B cell (primary cell): ENCODE measurements around the gene ZCCHC7. TPM values are rescaled to one million over a fixed set of nuclear protein-coding genes. Genes with fewer than 3 reads are reported as not detected.

Source experiments
- ATAC-seq: fragments of 200-7000 bp; cut with Tn5 transposase; one replicate; pipeline ENCODE4 v1.10.0; 2021; ENCODE audit warnings: low read depth, mild to moderate bottlenecking, moderate number of reproducible peaks, moderate library complexity
- CTCF ChIA-PET: fragments of 350-600 bp; sonication (Branson Sonifier 250); formaldehyde crosslinking; loops from one replicate; lab custom pipeline; 2021; ENCODE audit warnings: antibody characterized with exemption, inconsistent platforms; lab: Charles Lee
- POLR2A ChIA-PET: fragments of 350-600 bp; sonication (Branson Sonifier 250); formaldehyde crosslinking; loops from one replicate; lab custom pipeline; 2021; ENCODE audit warnings: antibody characterized with exemption; lab: Charles Lee
- DNase-seq: peaks from one replicate; pipeline ENCODE4 v3.0.0; 2013
- H2AFZ ChIP-seq: 2 replicates; pipeline ENCODE4 v1.6.1; 2012; ENCODE audit warnings: mild to moderate bottlenecking, low read depth, low read length; ENCODE audit not compliant: insufficient read depth, poor library complexity, severe bottlenecking
- H3K27ac ChIP-seq, 2 donors: 1 replicate in 1 of 2; 2 replicates in 1 of 2; pipeline ENCODE4 v1.5.1; 2012 to 2013; ENCODE audit warnings: low read length in 2 of 2, mild to moderate bottlenecking in 2 of 2, moderate library complexity in 1 of 2
- H3K27me3 ChIP-seq, 4 experiments: fragments of 200-600 bp in 1 of 4; sonication (generic) in 1 of 4; replicated peaks in 1 of 4; 1 replicate in 2 of 4; 2 replicates in 2 of 4; pipeline versions ENCODE4 v1.6.1 to v1.7.0; 2013 to 2016; ENCODE audit warnings: low read length in 3 of 4, mild to moderate bottlenecking in 2 of 4, mixed read lengths in 1 of 4, moderate library complexity in 1 of 4; ENCODE audit not compliant: insufficient read depth in 4 of 4, control insufficient read depth in 3 of 4; ENCODE audit errors: control extremely low read depth in 1 of 4
- H3K36me3 ChIP-seq, 2 experiments: replicated peaks in 1 of 2; 1 replicate in 1 of 2; 2 replicates in 1 of 2; pipeline versions ENCODE4 v1.6.1 to v1.7.1; 2013; ENCODE audit warnings: low read length in 1 of 2; ENCODE audit not compliant: insufficient read depth in 2 of 2, control insufficient read depth in 1 of 2; ENCODE audit errors: control extremely low read depth in 1 of 2, extremely low read depth in 1 of 2
- H3K4me1 ChIP-seq, 2 donors: fragments of 200-600 bp in 1 of 2; sonication (generic) in 1 of 2; 1 replicate in 1 of 2; 2 replicates in 1 of 2; pipeline versions ENCODE4 v1.5.1 to v1.6.1; 2013 to 2017; ENCODE audit warnings: low read length in 2 of 2; ENCODE audit not compliant: control insufficient read depth in 2 of 2, insufficient read depth in 2 of 2
- H3K4me2 ChIP-seq: replicated peaks from 2 replicates; pipeline ENCODE3; 2012; ENCODE audit warnings: mild to moderate bottlenecking, low read depth, low read length; ENCODE audit not compliant: poor library complexity, severe bottlenecking
- H3K4me3 ChIP-seq, 5 experiments: fragments of 200-600 bp in 1 of 5; sonication (generic) in 1 of 5; 1 replicate in 3 of 5; 2 replicates in 2 of 5; pipeline versions ENCODE4 v1.5.1 to v1.7.0; 2011 to 2016; ENCODE audit warnings: low read length in 4 of 5, mild to moderate bottlenecking in 4 of 5, low read depth in 2 of 5, control low read depth in 1 of 5, moderate library complexity in 1 of 5; ENCODE audit not compliant: insufficient read depth in 1 of 5; ENCODE audit errors: control extremely low read depth in 1 of 5, extremely low read depth in 1 of 5
- H3K79me2 ChIP-seq: fragments of 200-600 bp; sonication (generic); one replicate; pipeline ENCODE4 v1.6.0; 2016; ENCODE audit warnings: low read length; ENCODE audit not compliant: control insufficient read depth, insufficient read depth
- H3K9ac ChIP-seq: fragments of 200-600 bp; sonication (generic); 2 replicates; pipeline ENCODE4 v1.6.1; 2017; ENCODE audit warnings: mild to moderate bottlenecking, low read length, moderate library complexity
- H3K9me3 ChIP-seq, 3 donors: one replicate each; pipeline versions ENCODE4 v1.6.1 to v1.7.1; 2013; ENCODE audit warnings: low read length in 2 of 3; ENCODE audit not compliant: control insufficient read depth in 2 of 3, insufficient read depth in 1 of 3; ENCODE audit errors: control extremely low read depth in 1 of 3
- H4K20me1 ChIP-seq: 2 replicates; pipeline ENCODE4 v1.6.0; 2012; ENCODE audit warnings: mild to moderate bottlenecking, low read length; ENCODE audit not compliant: insufficient read depth, control insufficient read depth, poor library complexity, severe bottlenecking
- H3K27ac Mint-ChIP-seq: one replicate; pipeline ENCODE4 v1.8.0; 2021; ENCODE audit warnings: mixed read lengths
- H3K27me3 Mint-ChIP-seq: one replicate; pipeline ENCODE4 v1.8.0; 2021; ENCODE audit warnings: mixed read lengths
- H3K4me1 Mint-ChIP-seq: one replicate; pipeline ENCODE4 v1.8.0; 2021; ENCODE audit warnings: mixed read lengths
- H3K4me3 Mint-ChIP-seq: one replicate; pipeline ENCODE4 v1.8.0; 2021; ENCODE audit warnings: mixed read lengths
- H3K9me3 Mint-ChIP-seq: one replicate; pipeline ENCODE4 v1.8.0; 2022; ENCODE audit warnings: mixed read lengths; ENCODE audit not compliant: insufficient read depth
- EZH2 ChIP-seq: IDR thresholded peaks from 2 replicates; pipeline ENCODE4 v1.6.1; 2012; ENCODE audit warnings: borderline replicate concordance, low read depth, mild to moderate bottlenecking, moderate library complexity, low read length; ENCODE audit not compliant: insufficient read depth, poor library complexity, severe bottlenecking
- WGBS: methylation state at CpG from one replicate; pipeline ENCODE4 v1.1.5; 2013; ENCODE audit warnings: missing lambda C conversion rate; ENCODE audit not compliant: insufficient coverage; 5-methylcytosine and 5-hydroxymethylcytosine counted together
- intact Hi-C: fragments of 100-400 bp; cut with micrococcal nuclease; formaldehyde crosslinking; loops from one replicate; pipeline ENCODE4 v1.10.0; 2022
- polyA plus RNA-seq: library from polyadenylated mRNA; depleted of rRNA; stranded (reverse); fragments of >200 nt; gene quantifications from 2 replicates; pipeline ENCODE4 v1.2.3, GENCODE V29; 2012
- total RNA-seq, 2 donors: library from RNA; stranded (reverse); fragments of 120-200 nt in 1 of 2; gene quantifications; 1 replicate in 1 of 2; 2 replicates in 1 of 2; pipeline versions ENCODE4 v1.2.3 to v1.2.4, GENCODE V29; 2013 to 2022
- TF ChIP-seq, protein P1 (sequence below): fragments of 200-600 bp; IDR thresholded peaks from one replicate; pipeline ENCODE4 v1.8.0; 2022; ENCODE audit warnings: antibody characterized with exemption, mild to moderate bottlenecking

Gene ZCCHC7
- total and polyA plus RNA-seq, 2 donors (not counting 1 experiment from before 2014, with no cell fraction given), result 56.3 to 83.5 TPM

DNA sequence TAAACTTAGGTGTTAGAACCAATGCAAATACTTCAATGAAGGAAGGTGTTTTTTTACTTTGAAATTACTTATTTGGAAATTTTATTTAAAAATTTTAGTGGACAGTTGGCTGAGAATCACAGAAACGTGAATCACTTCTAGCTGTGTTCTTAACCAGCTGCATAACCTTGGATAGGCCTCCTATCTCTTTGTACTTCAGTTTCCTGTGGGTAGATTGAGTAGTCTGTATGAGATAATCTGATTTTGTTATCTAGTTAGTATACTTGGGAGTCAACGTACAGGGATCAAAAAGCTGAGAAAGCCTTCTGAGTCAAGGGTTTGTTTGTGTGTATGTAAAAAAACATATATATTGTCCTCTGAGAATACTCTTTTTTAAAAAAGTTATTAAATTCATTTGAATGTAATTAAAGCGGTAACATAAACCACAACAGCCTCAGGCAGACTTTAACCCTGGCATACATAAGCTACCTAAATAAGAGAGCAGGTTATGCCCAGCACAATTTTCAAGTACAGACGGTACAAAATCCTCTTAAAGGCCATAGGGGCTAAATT is 38.1 kb upstream of the ZCCHC7 start:
- Mint-ChIP-seq H3K27ac (no peak overlapping the region), H3K4me3 (peak overlapping the region; percentile 42), H3K4me1 (peaks cover 80% of the 10 kb centered on the region), H3K27me3 (no peaks in the 10 kb centered on the region), H3K9me3 (no peaks in the 10 kb centered on the region)
- POLR2A ChIA-PET, result interaction anchor here (0.6 kb wide), 1 partner anchor 22 kb away, joined by 4 read pairs; no protein-coding TSS in a partner anchor
- H3K4me3 ChIP-seq, result peak overlapping the region in 1 of 5 experiments; percentile 8
- no peak for ATAC-seq
- no peak for DNase-seq
- TF ChIP-seq, protein P1, sequence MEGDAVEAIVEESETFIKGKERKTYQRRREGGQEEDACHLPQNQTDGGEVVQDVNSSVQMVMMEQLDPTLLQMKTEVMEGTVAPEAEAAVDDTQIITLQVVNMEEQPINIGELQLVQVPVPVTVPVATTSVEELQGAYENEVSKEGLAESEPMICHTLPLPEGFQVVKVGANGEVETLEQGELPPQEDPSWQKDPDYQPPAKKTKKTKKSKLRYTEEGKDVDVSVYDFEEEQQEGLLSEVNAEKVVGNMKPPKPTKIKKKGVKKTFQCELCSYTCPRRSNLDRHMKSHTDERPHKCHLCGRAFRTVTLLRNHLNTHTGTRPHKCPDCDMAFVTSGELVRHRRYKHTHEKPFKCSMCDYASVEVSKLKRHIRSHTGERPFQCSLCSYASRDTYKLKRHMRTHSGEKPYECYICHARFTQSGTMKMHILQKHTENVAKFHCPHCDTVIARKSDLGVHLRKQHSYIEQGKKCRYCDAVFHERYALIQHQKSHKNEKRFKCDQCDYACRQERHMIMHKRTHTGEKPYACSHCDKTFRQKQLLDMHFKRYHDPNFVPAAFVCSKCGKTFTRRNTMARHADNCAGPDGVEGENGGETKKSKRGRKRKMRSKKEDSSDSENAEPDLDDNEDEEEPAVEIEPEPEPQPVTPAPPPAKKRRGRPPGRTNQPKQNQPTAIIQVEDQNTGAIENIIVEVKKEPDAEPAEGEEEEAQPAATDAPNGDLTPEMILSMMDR, result no peak
- no peak for TF ChIP-seq EZH2
- no CpG with 5 or more reads among the region's 4 CpGs for WGBS
- H2AFZ ChIP-seq, result no peak overlapping the region
- no peaks in the 10 kb centered on the region for H3K9me3 ChIP-seq
- intact Hi-C loops, result no loop called here
- H3K27me3 ChIP-seq, result no peaks in the 10 kb centered on the region
- peaks cover 85% of the 10 kb centered on the region for H3K79me2 ChIP-seq
- no peaks in the 10 kb centered on the region for H4K20me1 ChIP-seq
- H3K36me3 ChIP-seq, result peaks cover 9% of the 10 kb centered on the region in 2 experiments
- peak overlapping the region; percentile 78 for H3K4me2 ChIP-seq
- H3K9ac ChIP-seq, result no peak overlapping the region
- CTCF ChIA-PET, result interaction anchor here (1.0 to 1.7 kb wide), 4 partner anchors 44 to 228 kb away, joined by 3 to 4 read pairs (median 3); no protein-coding TSS in a partner anchor
- H3K4me1 ChIP-seq, result peaks cover 48 to 56% of the 10 kb centered on the region in 2 donors
- peak overlapping the region in 1 of 2 donors; percentile 7 for H3K27ac ChIP-seq

DNA sequence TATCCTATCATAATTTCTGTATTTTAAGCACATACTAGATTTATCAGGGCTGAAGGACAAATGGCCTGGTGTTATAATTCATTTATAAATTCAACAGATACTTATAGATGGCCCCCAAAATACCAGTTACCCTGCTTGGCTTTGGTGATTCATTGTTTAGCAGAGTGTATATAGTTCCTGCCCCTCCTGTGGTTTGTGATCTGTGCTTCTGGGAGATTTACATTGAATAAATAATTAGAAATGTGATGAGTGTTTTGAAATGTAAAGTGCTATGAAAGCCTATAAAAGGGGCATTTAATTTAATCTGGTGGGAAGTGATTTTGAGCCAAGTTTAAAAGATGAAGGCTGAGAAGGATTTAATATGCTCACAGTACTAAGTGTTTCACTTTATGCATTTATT is 36.7 kb upstream of the ZCCHC7 start:
- CTCF ChIA-PET, result interaction anchor here (1.0 kb wide), 1 partner anchor 47 kb away, joined by 3 read pairs; no protein-coding TSS in a partner anchor
- H3K27me3 Mint-ChIP-seq, result no peaks in the 10 kb centered on the region
- H3K4me1 Mint-ChIP-seq, result peaks cover 83% of the 10 kb centered on the region
- no peaks in the 10 kb centered on the region for H3K9me3 ChIP-seq
- no peak overlapping the region for H3K9ac ChIP-seq
- peak overlapping the region; percentile 28 for H3K4me2 ChIP-seq
- H4K20me1 ChIP-seq, result no peaks in the 10 kb centered on the region
- peak overlapping the region in 1 of 2 donors; percentile 70 for H3K27ac ChIP-seq
- no peak for DNase-seq
- peaks cover 47 to 56% of the 10 kb centered on the region in 2 donors for H3K4me1 ChIP-seq
- H3K27ac Mint-ChIP-seq, result peak overlapping the region; percentile 27
- H3K4me3 ChIP-seq, result no peak overlapping the region
- no peak overlapping the region for H2AFZ ChIP-seq
- H3K79me2 ChIP-seq, result peaks cover 96% of the 10 kb centered on the region
- no peak for TF ChIP-seq EZH2
- TF ChIP-seq, protein P1, result no peak
- H3K9me3 Mint-ChIP-seq, result no peaks in the 10 kb centered on the region
- POLR2A ChIA-PET, result no interaction called here
- ATAC-seq, result no peak
- peaks cover 11 to 21% of the 10 kb centered on the region in 2 experiments for H3K36me3 ChIP-seq
- H3K4me3 Mint-ChIP-seq, result peak overlapping the region; percentile 7
- H3K27me3 ChIP-seq, result no peaks in the 10 kb centered on the region
- intact Hi-C loops, result no loop called here
